Midbrain (tissue), 1 donor: ENCODE data around the gene BCL2L1.

Experiments
- DNase-seq: peaks from one replicate; lab custom pipeline; 2025; lab: John Stamatoyannopoulos, UW

The BCL2L1 gene

GRCh38 chr20:31691646-31692275 lies 30.9 kb downstream of the BCL2L1 start:
- DNase-seq = no peak

DNA sequence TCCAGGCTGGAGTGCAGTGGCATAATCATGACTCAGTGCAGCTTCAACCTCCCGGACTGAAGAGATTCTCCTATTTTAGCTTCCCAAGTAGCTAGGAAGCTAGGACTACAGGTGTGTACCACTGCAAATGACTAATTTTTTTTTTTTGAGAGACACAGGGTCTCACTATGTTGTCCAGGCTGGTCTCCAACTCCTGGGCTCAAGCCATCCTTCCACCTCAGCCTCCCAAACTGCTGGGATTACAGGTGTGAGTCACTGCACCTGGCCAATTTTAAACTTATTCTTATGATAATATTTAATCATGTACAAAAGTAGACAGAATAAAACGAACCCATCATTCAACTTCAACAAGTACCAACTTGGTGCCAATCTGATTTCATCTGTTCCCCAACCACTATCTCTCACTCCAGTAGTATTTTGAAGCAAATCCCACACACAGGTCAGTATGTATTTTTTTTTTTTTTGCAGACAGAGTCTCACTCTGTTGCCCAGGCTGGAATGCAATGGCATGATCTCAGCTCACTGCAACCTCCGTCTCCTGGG lies 32.5 kb downstream of the BCL2L1 start:
- DNase-seq = no peak

GRCh38 chr20:31689141-31689540 lies 33.5 kb downstream of the BCL2L1 start:
- DNase-seq = no peak

GRCh38 chr20:31687777-31688176 lies 34.9 kb downstream of the BCL2L1 start:
- no peak for DNase-seq

DNA sequence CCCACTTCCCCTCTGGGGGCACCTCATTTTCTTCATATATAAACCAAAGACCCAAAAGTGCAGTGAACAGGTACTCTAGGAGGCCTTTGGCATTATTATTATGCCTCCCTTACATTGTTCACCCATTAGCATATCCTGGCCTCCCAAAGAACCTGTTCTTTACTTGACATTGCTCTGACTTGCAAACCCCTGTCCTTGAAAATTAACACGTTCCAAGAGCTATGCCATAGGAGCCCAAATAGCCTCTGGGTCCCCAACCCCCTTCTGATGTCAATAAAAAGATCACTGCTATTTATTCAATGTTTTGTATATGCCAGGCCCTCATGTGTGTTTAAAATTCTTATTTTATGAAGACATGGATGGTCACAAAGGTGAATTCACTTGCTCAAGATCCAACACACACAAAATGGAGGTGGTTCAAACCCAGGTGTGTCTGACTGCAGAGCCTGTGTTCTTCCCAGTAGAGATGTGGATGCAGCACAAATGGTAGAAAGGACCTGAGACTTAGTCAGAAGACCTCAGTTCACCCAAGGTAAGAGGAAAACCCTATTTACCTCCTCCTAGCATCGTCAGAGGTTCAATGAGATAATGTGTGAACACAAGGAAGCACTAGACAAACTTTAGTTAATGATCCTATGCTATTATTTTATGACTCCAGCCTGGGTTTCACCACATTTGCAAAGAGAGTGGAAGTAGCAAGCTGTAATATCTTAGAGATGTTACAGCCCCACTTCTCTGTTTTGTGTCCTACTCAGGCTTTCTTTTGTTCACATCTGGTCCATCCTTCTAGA lies 36.6 kb downstream of the BCL2L1 start:
- DNase-seq = no peak

- DNase-seq = no peak
Measured at GRCh38 chr20:31684153-31685015, 38.3 kb downstream of the BCL2L1 start.

- no peak for DNase-seq
Measured at GRCh38 chr20:31682927-31683326, 39.7 kb downstream of the BCL2L1 start.

DNA sequence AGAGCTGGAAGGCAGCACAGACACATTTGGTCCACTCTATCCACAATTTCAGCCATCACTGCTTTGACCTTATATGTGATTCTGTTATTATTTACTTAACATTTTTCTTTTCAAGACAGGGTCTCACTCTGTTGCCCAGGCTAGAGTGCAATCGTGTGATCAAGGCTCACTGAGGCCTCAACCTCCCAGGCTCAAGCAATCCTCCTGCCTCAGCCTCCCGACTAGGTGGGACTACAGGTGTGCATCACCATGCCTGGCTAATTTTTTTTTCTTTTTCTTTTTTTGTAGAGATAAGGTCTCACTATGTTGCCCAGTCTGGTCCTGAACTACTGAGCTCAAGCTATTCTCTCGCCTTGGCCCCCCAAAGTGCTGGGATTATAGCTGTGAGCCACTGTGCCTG lies 40.3 kb downstream of the BCL2L1 start:
- DNase-seq = no peak

DNA sequence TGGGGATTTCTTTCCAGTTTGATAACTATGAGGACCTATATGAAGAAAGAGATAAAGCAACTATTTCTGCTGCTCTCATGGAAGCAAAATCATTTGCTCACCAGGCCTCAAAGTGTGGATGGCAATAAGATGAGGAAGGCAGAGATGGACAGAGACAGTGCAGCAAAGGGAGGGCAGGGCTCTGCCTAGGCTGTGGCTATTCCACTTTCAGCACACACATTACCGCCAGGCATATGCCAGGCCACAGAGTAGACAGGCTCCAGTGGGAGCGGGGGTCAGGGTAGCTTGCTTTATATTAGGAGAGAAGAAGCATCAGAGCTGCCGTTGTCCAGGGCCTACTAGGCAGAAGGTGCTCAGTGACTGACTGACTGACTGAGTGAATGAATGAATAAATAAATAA lies 40.9 kb downstream of the BCL2L1 start:
- no peak for DNase-seq

GRCh38 chr20:31681128-31681727 lies 41.4 kb downstream of the BCL2L1 start:
- DNase-seq = no peak

DNA sequence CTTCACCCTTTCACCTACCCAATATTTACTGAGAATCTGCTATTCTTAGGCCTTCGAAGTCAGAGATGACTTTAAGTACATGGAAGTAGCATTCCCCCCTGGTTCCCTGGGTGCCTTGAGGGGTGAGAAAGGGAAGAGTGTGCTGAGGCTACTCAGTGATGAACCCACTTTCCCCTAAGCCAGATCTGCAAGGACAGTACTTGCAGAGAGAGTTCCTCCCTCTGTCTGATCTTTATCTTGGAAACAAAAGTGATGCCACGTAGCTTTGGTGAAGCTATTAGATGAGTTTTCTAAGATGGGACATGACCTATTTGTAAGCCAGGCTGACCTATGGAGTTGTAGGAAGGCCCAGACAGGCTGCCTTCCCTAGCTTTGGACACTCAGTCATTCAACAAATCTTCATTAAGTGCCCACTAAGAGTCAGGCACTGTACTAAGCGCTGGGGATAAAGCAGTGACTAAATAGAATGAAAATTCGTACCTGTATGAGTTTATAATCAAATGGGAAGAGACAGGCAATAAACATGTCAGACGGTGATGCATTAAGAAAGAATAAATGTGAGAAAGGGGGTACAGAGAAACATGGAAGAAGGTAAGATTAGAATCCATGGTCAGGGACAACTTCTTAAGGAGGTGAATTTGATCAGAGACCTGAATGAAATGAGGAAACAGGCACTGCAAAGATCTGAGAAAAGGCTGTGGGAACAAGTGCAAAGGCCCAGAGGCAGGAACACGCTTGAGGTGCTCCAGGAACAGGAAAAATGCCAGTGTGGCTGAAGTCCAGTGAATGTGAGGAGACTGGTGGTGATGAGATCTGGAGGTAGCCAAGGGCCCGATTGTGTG lies 42.2 kb downstream of the BCL2L1 start:
- no peak for DNase-seq

DNA sequence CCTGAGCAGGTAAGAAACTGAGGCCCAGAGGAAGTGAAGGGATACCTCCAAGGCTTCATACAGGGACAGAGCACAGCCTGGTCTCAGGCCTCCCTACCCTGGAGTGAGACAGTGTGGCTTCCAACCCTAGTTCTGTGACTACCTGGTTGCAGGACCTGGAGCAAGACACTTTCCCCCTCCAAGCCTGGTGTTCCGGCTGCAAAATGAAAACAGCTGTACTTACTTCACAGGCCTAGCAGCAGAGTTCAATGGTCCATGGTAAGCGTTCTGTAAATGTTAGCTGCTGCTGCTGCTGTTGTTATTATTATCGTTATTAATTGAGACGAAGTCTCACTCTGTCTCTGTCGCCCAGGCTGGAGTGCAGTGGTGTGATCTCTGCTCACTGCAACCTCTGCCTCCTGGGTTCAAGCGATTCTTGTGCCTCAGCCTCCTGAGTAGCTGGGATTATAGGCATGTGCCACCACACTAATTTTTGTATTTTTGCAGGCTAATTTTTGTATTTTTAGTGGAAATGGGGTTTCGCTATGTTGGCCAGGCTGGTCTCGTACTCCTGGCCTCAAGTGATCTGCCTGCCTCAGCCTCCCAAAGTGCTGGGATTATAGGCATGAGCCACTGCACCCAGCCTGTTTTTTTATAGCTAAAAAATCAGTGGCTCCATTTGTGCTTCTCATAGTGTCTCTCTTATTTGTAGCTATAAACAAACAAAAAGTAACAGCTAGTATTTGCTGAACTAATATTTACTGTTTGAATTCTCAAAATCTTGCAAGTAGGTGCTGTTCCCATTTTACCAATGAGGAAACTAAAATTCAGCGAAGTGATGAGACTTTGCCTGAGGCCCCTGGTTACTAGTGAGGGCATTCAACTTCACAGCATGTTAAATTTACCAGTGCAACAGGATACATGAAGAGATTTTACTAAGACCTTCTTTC lies 43.0 kb downstream of the BCL2L1 start:
- no peak for DNase-seq

- no peak for DNase-seq
Measured at GRCh38 chr20:31678389-31679356, 44.0 kb downstream of the BCL2L1 start.

- DNase-seq = no peak
Measured at GRCh38 chr20:31677553-31678260, 45.0 kb downstream of the BCL2L1 start.

DNA sequence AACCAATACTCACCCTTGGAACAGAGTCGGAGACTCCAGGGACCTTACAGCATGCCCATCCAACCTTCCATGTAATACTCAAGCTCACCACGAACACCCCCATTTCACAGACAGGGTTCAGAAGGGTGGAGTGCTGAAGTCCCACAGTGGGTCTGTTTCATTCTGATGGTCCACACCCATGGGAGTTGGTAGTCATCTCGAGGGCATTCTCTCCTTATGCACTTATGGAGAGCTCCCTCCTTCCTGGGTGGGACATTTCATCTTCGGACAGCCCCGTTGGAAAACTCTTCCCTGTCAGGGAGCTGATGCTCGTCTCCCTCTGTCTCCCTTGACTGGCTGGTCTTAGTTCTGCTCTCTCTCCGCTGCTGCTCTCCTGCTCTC lies 46.1 kb downstream of the BCL2L1 start:
- no peak for DNase-seq

DNA sequence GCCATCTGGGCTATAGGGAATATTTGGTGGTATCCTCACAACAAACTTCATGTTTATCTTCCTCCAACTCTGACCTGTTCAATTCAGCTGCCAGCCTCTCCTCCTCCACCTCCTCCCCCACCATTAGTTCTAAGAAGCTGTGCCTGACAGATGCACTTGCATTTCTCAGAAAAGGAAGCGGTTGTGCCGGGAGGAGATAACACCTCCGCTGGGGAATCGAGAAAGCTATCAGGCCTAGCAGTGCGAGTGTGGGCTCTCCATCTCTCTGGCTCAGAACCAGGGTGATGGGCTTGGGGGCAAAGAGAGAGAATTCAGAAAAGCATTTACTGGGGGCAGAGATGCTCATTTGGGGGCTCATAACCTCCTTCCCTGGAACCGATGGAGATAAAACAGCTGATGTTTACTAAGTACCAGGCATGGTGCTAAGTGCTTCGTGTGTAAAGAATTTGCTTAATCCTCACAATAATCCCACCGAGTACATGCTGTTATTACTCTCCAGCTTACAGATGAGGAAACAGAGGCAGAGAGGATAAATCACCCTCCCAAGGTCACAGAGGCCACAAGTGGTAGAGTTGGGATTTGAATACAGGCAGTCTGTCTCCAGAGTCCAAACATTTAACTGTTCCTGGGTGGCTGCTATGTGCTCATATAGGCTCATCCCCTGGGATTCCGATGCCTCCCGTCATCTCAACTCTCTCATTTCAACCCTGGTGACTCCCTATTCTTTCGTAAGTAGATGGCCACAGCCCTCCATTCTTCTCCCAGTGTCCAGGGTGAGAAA lies 46.6 kb downstream of the BCL2L1 start:
- no peak for DNase-seq
